ENCODE results near the gene BLVRB.
"Not testable (repeated sequence)": the region's sequence is repeated elsewhere in the genome, so short reads cannot be mapped to it uniquely, and the experiment has no call there.

BLVRB gene

GRCh38 chr19:40458597-40458974 lies 7.0 kb downstream of the BLVRB start:
- Histone ChIP-seq H3K4me3 (IDR thresholded peaks at IDR 0.05; ENCODE audit: insufficient read depth, low read depth, low read length) (no peak overlapping the region), H3K27ac (no peak overlapping the region), H4K20me1 (ENCODE audit: insufficient read depth) (no peaks in the 10 kb centered on the region), H3K4me2 (no peak overlapping the region), H3K4me1 (ENCODE audit: low read depth, poor library complexity, severe bottlenecking) (peaks cover 4% of the 10 kb centered on the region), H3K36me3 (ENCODE audit: insufficient read depth) (no peaks in the 10 kb centered on the region), H3K79me2 (ENCODE audit: insufficient read depth, low read depth) (no peaks in the 10 kb centered on the region), H3K9ac (no peak overlapping the region), H2AFZ (ENCODE audit: low read depth) (no peak overlapping the region), H3K27me3 (ENCODE audit: insufficient read depth, low read depth) (no peaks in the 10 kb centered on the region)
- TF ChIP-seq, protein P1, sequence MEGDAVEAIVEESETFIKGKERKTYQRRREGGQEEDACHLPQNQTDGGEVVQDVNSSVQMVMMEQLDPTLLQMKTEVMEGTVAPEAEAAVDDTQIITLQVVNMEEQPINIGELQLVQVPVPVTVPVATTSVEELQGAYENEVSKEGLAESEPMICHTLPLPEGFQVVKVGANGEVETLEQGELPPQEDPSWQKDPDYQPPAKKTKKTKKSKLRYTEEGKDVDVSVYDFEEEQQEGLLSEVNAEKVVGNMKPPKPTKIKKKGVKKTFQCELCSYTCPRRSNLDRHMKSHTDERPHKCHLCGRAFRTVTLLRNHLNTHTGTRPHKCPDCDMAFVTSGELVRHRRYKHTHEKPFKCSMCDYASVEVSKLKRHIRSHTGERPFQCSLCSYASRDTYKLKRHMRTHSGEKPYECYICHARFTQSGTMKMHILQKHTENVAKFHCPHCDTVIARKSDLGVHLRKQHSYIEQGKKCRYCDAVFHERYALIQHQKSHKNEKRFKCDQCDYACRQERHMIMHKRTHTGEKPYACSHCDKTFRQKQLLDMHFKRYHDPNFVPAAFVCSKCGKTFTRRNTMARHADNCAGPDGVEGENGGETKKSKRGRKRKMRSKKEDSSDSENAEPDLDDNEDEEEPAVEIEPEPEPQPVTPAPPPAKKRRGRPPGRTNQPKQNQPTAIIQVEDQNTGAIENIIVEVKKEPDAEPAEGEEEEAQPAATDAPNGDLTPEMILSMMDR (conservative IDR thresholded peaks at IDR 0.05; ENCODE audit: low read depth, low read length) = no peak

- peaks cover 3% of the 10 kb centered on the region for H3K4me1 ChIP-seq (ENCODE audit: low read depth, poor library complexity, severe bottlenecking)
- no peaks in the 10 kb centered on the region for H4K20me1 ChIP-seq (ENCODE audit: insufficient read depth)
- H3K36me3 ChIP-seq (ENCODE audit: insufficient read depth) = no peaks in the 10 kb centered on the region
These were observed 7.5 kb downstream of the BLVRB start for GRCh38 chr19:40457953-40458596.

DNA sequence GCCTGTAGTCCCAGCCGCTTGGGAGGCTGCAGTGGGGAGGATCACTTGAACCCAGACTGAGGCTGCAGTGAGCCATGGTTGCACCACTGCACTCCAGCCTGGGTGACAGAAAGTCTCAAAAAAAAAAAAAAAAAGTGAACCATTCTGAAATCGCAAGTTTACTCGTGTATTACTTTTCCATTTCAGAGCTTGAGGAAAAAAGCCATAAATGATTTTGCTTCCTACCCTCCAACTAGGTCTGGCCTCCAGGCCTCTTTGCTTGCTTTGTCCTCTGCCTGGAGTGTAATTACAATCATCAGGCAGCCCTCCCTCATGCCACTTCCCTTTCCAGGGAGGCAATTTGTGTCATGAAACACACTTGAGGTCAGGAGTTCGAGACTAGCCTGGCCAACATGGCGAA lies 8.5 kb downstream of the BLVRB start:
- no peak overlapping the region for H3K4me2 ChIP-seq
- H3K79me2 ChIP-seq (ENCODE audit: insufficient read depth, low read depth) = no peaks in the 10 kb centered on the region
- TF ChIP-seq, protein P1 (conservative IDR thresholded peaks at IDR 0.05; ENCODE audit: low read depth, low read length) = no peak
- no peak overlapping the region for H2AFZ ChIP-seq (ENCODE audit: low read depth)
- H3K4me1 ChIP-seq (ENCODE audit: low read depth, poor library complexity, severe bottlenecking) = peaks cover 3% of the 10 kb centered on the region
- no peak overlapping the region for H3K9ac ChIP-seq
- H4K20me1 ChIP-seq (ENCODE audit: insufficient read depth) = no peaks in the 10 kb centered on the region
- H3K27ac ChIP-seq = no peak overlapping the region
- H3K36me3 ChIP-seq (ENCODE audit: insufficient read depth) = no peaks in the 10 kb centered on the region
- no peak overlapping the region for H3K4me3 ChIP-seq (IDR thresholded peaks at IDR 0.05; ENCODE audit: insufficient read depth, low read depth, low read length)
- no peaks in the 10 kb centered on the region for H3K27me3 ChIP-seq (ENCODE audit: insufficient read depth, low read depth)

More at GRCh38 chr19:40457953-40458596, 7.5 kb downstream of the BLVRB start:
- no peaks in the 10 kb centered on the region for H3K27me3 ChIP-seq (ENCODE audit: insufficient read depth, low read depth)
- no peak overlapping the region for H3K9ac ChIP-seq
- H3K79me2 ChIP-seq (ENCODE audit: insufficient read depth, low read depth) = no peaks in the 10 kb centered on the region
- no peak overlapping the region for H3K4me3 ChIP-seq (IDR thresholded peaks at IDR 0.05; ENCODE audit: insufficient read depth, low read depth, low read length)
- H3K27ac ChIP-seq = no peak overlapping the region
- H2AFZ ChIP-seq (ENCODE audit: low read depth) = no peak overlapping the region
- no peak overlapping the region for H3K4me2 ChIP-seq
- TF ChIP-seq, protein P1 (conservative IDR thresholded peaks at IDR 0.05; ENCODE audit: low read depth, low read length) = no peak

DNA sequence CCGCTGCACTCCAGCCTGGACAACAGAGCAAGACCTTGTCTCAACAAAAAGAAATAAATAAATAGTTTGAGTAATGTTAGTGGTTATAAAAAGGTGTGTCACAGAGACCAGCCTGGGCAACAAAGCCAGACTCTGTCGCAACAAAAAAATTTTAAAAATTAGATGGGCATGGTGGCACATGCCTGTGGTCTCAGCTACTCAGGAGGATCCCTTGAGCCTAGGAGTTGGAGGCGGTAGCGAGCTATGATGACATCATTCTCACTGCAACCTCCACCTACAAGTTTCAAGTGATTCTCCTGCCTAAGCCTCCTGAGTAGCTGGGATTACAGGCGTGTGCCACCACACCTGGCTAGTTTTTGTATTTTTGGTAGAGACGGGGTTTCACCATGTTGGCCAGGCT lies 11.6 kb downstream of the BLVRB start:
- H4K20me1 ChIP-seq (ENCODE audit: insufficient read depth); H2AFZ ChIP-seq (ENCODE audit: low read depth); H3K4me1 ChIP-seq (ENCODE audit: low read depth, poor library complexity, severe bottlenecking); H3K27me3 ChIP-seq (ENCODE audit: insufficient read depth, low read depth); H3K79me2 ChIP-seq (ENCODE audit: insufficient read depth, low read depth); H3K4me2 ChIP-seq; H3K9ac ChIP-seq; H3K36me3 ChIP-seq (ENCODE audit: insufficient read depth); H3K4me3 ChIP-seq (IDR thresholded peaks at IDR 0.05; ENCODE audit: insufficient read depth, low read depth, low read length); H3K27ac ChIP-seq: not testable (repeated sequence)

- H3K27ac ChIP-seq = no peak overlapping the region
- no peaks in the 10 kb centered on the region for H3K4me1 ChIP-seq (ENCODE audit: low read depth, poor library complexity, severe bottlenecking)
- H3K79me2 ChIP-seq (ENCODE audit: insufficient read depth, low read depth) = no peaks in the 10 kb centered on the region
- no peaks in the 10 kb centered on the region for H3K27me3 ChIP-seq (ENCODE audit: insufficient read depth, low read depth)
- no peaks in the 10 kb centered on the region for H3K36me3 ChIP-seq (ENCODE audit: insufficient read depth)
- no peak overlapping the region for H2AFZ ChIP-seq (ENCODE audit: low read depth)
- H3K4me2 ChIP-seq = no peak overlapping the region
- no peak overlapping the region for H3K4me3 ChIP-seq (IDR thresholded peaks at IDR 0.05; ENCODE audit: insufficient read depth, low read depth, low read length)
- no peaks in the 10 kb centered on the region for H4K20me1 ChIP-seq (ENCODE audit: insufficient read depth)
- H3K9ac ChIP-seq = no peak overlapping the region
- TF ChIP-seq, protein P1 (conservative IDR thresholded peaks at IDR 0.05; ENCODE audit: low read depth, low read length) = no peak
These were observed 12.3 kb downstream of the BLVRB start for GRCh38 chr19:40453151-40453735.

All from KMS-11 (cell line).